Endodermal cell (in vitro differentiated cells): ENCODE results near the gene ZNRF3. TPM values are rescaled to one million over a fixed set of nuclear protein-coding genes. Genes with fewer than 3 reads are reported as not detected.
A peak's percentile ranks its signal among the peaks of the same experiment; 100 is the strongest.

Experiments used
- DNase-seq: peaks from one replicate; pipeline ENCODE4 v3.0.0-alpha.2; 2017
- H3K27ac ChIP-seq: 2 replicates; pipeline ENCODE4 v1.5.1; 2013; ENCODE audit warnings: mild to moderate bottlenecking, low read depth, low read length, moderate library complexity
- H3K27me3 ChIP-seq: 2 replicates; pipeline ENCODE4 v1.6.1; 2013; ENCODE audit warnings: mild to moderate bottlenecking, low read length, moderate library complexity; ENCODE audit not compliant: insufficient read depth, control insufficient read depth, poor library complexity, severe bottlenecking
- H3K36me3 ChIP-seq: 2 replicates; pipeline ENCODE4 v1.7.0; 2013; ENCODE audit warnings: mild to moderate bottlenecking, low read length, moderate library complexity; ENCODE audit not compliant: control insufficient read depth, insufficient read depth
- H3K4me1 ChIP-seq: one replicate; pipeline ENCODE4 v1.7.0; 2013; ENCODE audit warnings: low read length; ENCODE audit not compliant: control insufficient read depth, insufficient read depth
- H3K4me3 ChIP-seq: 2 replicates; pipeline ENCODE4 v1.5.1; 2013; ENCODE audit warnings: mild to moderate bottlenecking, low read length, moderate library complexity
- H3K9ac ChIP-seq: 2 replicates; pipeline ENCODE4 v1.6.1; 2013; ENCODE audit warnings: mild to moderate bottlenecking, low read length, moderate library complexity; ENCODE audit not compliant: poor library complexity, severe bottlenecking; ENCODE audit errors: extremely low read depth
- H3K9me3 ChIP-seq: 2 replicates; pipeline ENCODE4 v1.6.1; 2013; ENCODE audit warnings: mild to moderate bottlenecking, low read length, moderate library complexity; ENCODE audit not compliant: control insufficient read depth
- H3K27ac Mint-ChIP-seq: 2 replicates; pipeline ENCODE4 v1.8.0; 2020; ENCODE audit warnings: mixed read lengths
- H3K27me3 Mint-ChIP-seq: 2 replicates; pipeline ENCODE4 v1.8.0; 2021; ENCODE audit warnings: mild to moderate bottlenecking, mixed read lengths; ENCODE audit not compliant: insufficient read depth
- H3K36me3 Mint-ChIP-seq: 2 replicates; pipeline ENCODE4 v1.8.0; 2020; ENCODE audit warnings: low read depth, mixed read lengths
- H3K4me1 Mint-ChIP-seq: 2 replicates; pipeline ENCODE4 v1.8.0; 2020; ENCODE audit warnings: mixed read lengths
- H3K4me3 Mint-ChIP-seq: 2 replicates; pipeline ENCODE4 v1.8.0; 2020; ENCODE audit warnings: mild to moderate bottlenecking, moderate library complexity, mixed read lengths
- H3K9me3 Mint-ChIP-seq: 2 replicates; pipeline ENCODE4 v1.8.0; 2020; ENCODE audit warnings: mild to moderate bottlenecking, mixed read lengths
- CTCF ChIP-seq: fragments of 200-600 bp; sonication (generic); conservative IDR thresholded peaks from 2 replicates; pipeline ENCODE4 v1.5.0; 2021; ENCODE audit warnings: antibody characterized with exemption, mild to moderate bottlenecking
- WGBS, 2 experiments: methylation state at CpG; one replicate each; pipeline versions ENCODE4 v1.1.5 to v1.1.7; 2013; ENCODE audit warnings: missing lambda C conversion rate in 2 of 2, mixed read lengths in 1 of 2; ENCODE audit not compliant: insufficient coverage in 1 of 2, insufficient read length in 1 of 2; 5-methylcytosine and 5-hydroxymethylcytosine counted together
- total RNA-seq, 2 donors: library from RNA; stranded (reverse); fragmentation: NEBNext Ultra II Directional in 1 of 2; extraction: Animal tissue kit (Norgen Biotek cat#: 25700) in 1 of 2; gene quantifications; 2 replicates in 1 of 2; 3 replicates in 1 of 2; pipeline ENCODE4 v1.2.1, GENCODE V29; 2021

ZNRF3 gene
- total RNA-seq, 2 donors from 2014 or later: 15.8 to 19.8 TPM

- no peak overlapping the region for H3K4me3 Mint-ChIP-seq
- no peak overlapping the region for H3K27ac Mint-ChIP-seq
- no peaks in the 10 kb centered on the region for H3K27me3 Mint-ChIP-seq
- Histone ChIP-seq H3K9ac (no peak overlapping the region), H3K27ac (no peak overlapping the region), H3K4me3 (no peak overlapping the region), H3K9me3 (no peaks in the 10 kb centered on the region), H3K27me3 (no peaks in the 10 kb centered on the region), H3K4me1 (peaks cover 16% of the 10 kb centered on the region), H3K36me3 (no peaks in the 10 kb centered on the region)
- no peaks in the 10 kb centered on the region for H3K9me3 Mint-ChIP-seq
- no peak for DNase-seq
- TF ChIP-seq CTCF: no peak
- peaks cover 33% of the 10 kb centered on the region for H3K4me1 Mint-ChIP-seq
- WGBS, 2 experiments: 95 to 100% methylated on average over 4 to 9 of the region's 9 CpGs
- H3K36me3 Mint-ChIP-seq: peaks cover 2% of the 10 kb centered on the region
Observed at GRCh38 chr22:28899199-28899853, 16.0 kb downstream of the ZNRF3 start.

DNA sequence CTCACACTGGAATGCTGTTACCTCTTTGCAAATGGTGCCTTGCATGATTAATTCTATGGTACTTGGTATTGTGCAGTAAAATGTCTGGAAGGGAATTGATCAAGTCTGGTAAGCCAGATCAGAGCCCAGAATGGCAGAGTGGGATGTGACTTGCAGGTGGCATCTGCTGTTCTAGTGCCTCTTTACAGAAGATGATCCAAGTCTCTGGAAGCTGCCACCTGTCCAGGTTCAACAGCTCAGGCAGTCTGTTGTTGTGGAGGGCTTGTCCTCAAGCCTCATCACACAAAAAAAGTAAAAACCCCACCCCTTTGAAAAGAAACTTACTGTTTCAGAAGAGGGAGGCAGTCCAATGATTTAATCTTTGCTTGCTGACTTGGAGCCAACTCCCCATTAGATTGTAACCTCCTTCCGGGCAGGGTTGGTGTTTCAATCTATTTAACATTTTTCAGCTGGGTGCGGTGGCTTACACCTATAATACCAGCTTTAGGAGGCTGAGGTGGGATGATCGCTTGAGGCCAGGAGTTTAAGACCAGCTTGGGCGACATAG lies 17.1 kb downstream of the ZNRF3 start:
- Mint-ChIP-seq H3K4me3 (no peak overlapping the region), H3K4me1 (peaks cover 43% of the 10 kb centered on the region), H3K9me3 (no peaks in the 10 kb centered on the region), H3K36me3 (peaks cover 2% of the 10 kb centered on the region), H3K27ac (peak overlapping the region; percentile 79), H3K27me3 (no peaks in the 10 kb centered on the region)
- no peak for TF ChIP-seq CTCF
- 90 to 97% methylated on average over 4 of the region's 4 CpGs for WGBS, 2 experiments
- H3K4me3 ChIP-seq: no peak overlapping the region
- no peak overlapping the region for H3K9ac ChIP-seq
- H3K4me1 ChIP-seq: peaks cover 21% of the 10 kb centered on the region
- H3K9me3 ChIP-seq: no peaks in the 10 kb centered on the region
- no peaks in the 10 kb centered on the region for H3K27me3 ChIP-seq
- DNase-seq: no peak
- H3K27ac ChIP-seq: peak overlapping the region; percentile 45
- no peaks in the 10 kb centered on the region for H3K36me3 ChIP-seq

- Histone ChIP-seq H3K36me3 (no peaks in the 10 kb centered on the region), H3K9me3 (no peaks in the 10 kb centered on the region), H3K4me3 (no peak overlapping the region), H3K9ac (no peak overlapping the region), H3K4me1 (peaks cover 30% of the 10 kb centered on the region), H3K27ac (no peak overlapping the region), H3K27me3 (no peaks in the 10 kb centered on the region)
- H3K27ac Mint-ChIP-seq: no peak overlapping the region
- TF ChIP-seq CTCF: no peak
- 89 to 100% methylated on average over 1 to 3 of the region's 3 CpGs for WGBS, 2 experiments
- H3K27me3 Mint-ChIP-seq: no peaks in the 10 kb centered on the region
- peaks cover 38% of the 10 kb centered on the region for H3K4me1 Mint-ChIP-seq
- DNase-seq: no peak
- no peaks in the 10 kb centered on the region for H3K9me3 Mint-ChIP-seq
- H3K4me3 Mint-ChIP-seq: no peak overlapping the region
- peaks cover 5% of the 10 kb centered on the region for H3K36me3 Mint-ChIP-seq
Observed at GRCh38 chr22:28902490-28902889, 19.1 kb downstream of the ZNRF3 start.
